GM23338 (cell line): Measurements from ENCODE around the gene FKBP6. TPM values are rescaled to one million over a fixed set of nuclear protein-coding genes. Genes with fewer than 3 reads are reported as not detected.

ENCODE experiments used
- ATAC-seq: fragments of 200-7000 bp; cut with Tn5 transposase; 3 replicates; pipeline ENCODE4 v1.9.1; 2020
- DNase-seq: peaks from one replicate; pipeline ENCODE4 v3.0.0-alpha.2; 2015; ENCODE audit warnings: low spot score
- H2AFZ ChIP-seq: fragments of 200-600 bp; sonication (generic); 2 replicates; pipeline ENCODE4 v1.8.0; 2016; ENCODE audit warnings: antibody characterized with exemption, mild to moderate bottlenecking, moderate library complexity
- H3F3A ChIP-seq: fragments of 200-600 bp; sonication (generic); replicated peaks from 2 replicates; pipeline ENCODE4 v1.8.0; 2017; ENCODE audit warnings: antibody characterized with exemption, mixed run types, low read depth
- H3K27ac ChIP-seq: fragments of 200-600 bp; sonication (generic); 2 replicates; pipeline ENCODE4 v1.6.1; 2016; ENCODE audit warnings: low read depth
- H3K27me3 ChIP-seq: fragments of 200-600 bp; sonication (generic); 2 replicates; pipeline ENCODE4 v1.8.0; 2016; ENCODE audit warnings: mild to moderate bottlenecking, mixed run types, moderate library complexity; ENCODE audit not compliant: insufficient read depth
- H3K36me3 ChIP-seq: fragments of 200-600 bp; sonication (generic); 2 replicates; pipeline ENCODE4 v1.8.0; 2016; ENCODE audit warnings: mild to moderate bottlenecking; ENCODE audit not compliant: insufficient read depth
- H3K4me1 ChIP-seq: fragments of 200-600 bp; sonication (generic); 2 replicates; pipeline ENCODE4 v1.8.0; 2016; ENCODE audit warnings: mild to moderate bottlenecking, moderate library complexity; ENCODE audit not compliant: insufficient read depth
- H3K4me2 ChIP-seq: fragments of 200-600 bp; sonication (generic); 2 replicates; pipeline ENCODE4 v1.7.1; 2017; ENCODE audit warnings: mixed run types
- H3K4me3 ChIP-seq: fragments of 200-600 bp; sonication (generic); 2 replicates; pipeline ENCODE4 v1.6.1; 2016; ENCODE audit warnings: mixed run types
- H3K79me2 ChIP-seq: fragments of 200-600 bp; sonication (generic); replicated peaks from 2 replicates; pipeline ENCODE4 v1.8.0; 2017; ENCODE audit warnings: mild to moderate bottlenecking; ENCODE audit not compliant: insufficient read depth
- H3K9me2 ChIP-seq: fragments of 200-600 bp; sonication (generic); 2 replicates; pipeline ENCODE4 v1.8.0; 2017; ENCODE audit not compliant: insufficient read depth
- H4K20me1 ChIP-seq: fragments of 200-600 bp; sonication (generic); replicated peaks from 2 replicates; pipeline ENCODE4 v1.8.0; 2017; ENCODE audit warnings: mild to moderate bottlenecking; ENCODE audit not compliant: insufficient read depth
- H3K27ac Mint-ChIP-seq: 2 replicates; pipeline ENCODE4 v1.8.0; 2020; ENCODE audit warnings: inconsistent platforms, mild to moderate bottlenecking, moderate library complexity, mixed read lengths
- H3K27me3 Mint-ChIP-seq: 3 replicates; pipeline ENCODE4 v1.8.0; 2022; ENCODE audit warnings: low read depth, mild to moderate bottlenecking, moderate library complexity, mixed read lengths, inconsistent platforms; ENCODE audit not compliant: insufficient read depth, poor library complexity
- H3K36me3 Mint-ChIP-seq: 3 replicates; pipeline ENCODE4 v1.8.0; 2021; ENCODE audit warnings: low read depth, mild to moderate bottlenecking, inconsistent platforms, moderate library complexity, mixed read lengths
- H3K4me1 Mint-ChIP-seq: 3 replicates; pipeline ENCODE4 v1.8.0; 2020; ENCODE audit warnings: mild to moderate bottlenecking, inconsistent platforms, mixed read lengths
- H3K4me3 Mint-ChIP-seq: 3 replicates; pipeline ENCODE4 v1.8.0; 2021; ENCODE audit warnings: moderate library complexity, mild to moderate bottlenecking, inconsistent platforms, mixed read lengths
- H3K9me3 Mint-ChIP-seq: 3 replicates; pipeline ENCODE4 v1.8.0; 2020; ENCODE audit warnings: moderate library complexity, mild to moderate bottlenecking, inconsistent platforms, mixed read lengths
- CREB1 ChIP-seq: fragments of 250-450 bp; sonication (Bioruptor Pico); IDR thresholded peaks from 2 replicates; pipeline ENCODE4 v1.5.0; 2020; ENCODE audit warnings: low read depth, mild to moderate bottlenecking, moderate library complexity
- NANOG ChIP-seq: IDR thresholded peaks from 2 replicates; pipeline ENCODE4 v1.6.1; 2016; ENCODE audit warnings: antibody characterized with exemption, borderline replicate concordance
- POLR2AphosphoS5 ChIP-seq: IDR thresholded peaks from 2 replicates; pipeline ENCODE4 v1.6.1; 2016; ENCODE audit warnings: antibody characterized with exemption, low read depth
- STAT1 ChIP-seq: IDR thresholded peaks from one replicate; pipeline ENCODE4 v1.6.1; 2016; ENCODE audit warnings: antibody characterized with exemption; ENCODE audit not compliant: unreplicated experiment
- ZNF114 ChIP-seq: fragments of 250-450 bp; sonication (Bioruptor Pico); IDR thresholded peaks from 2 replicates; pipeline ENCODE4 v1.5.0; 2020; ENCODE audit warnings: mild to moderate bottlenecking, moderate library complexity
- ZNF331 ChIP-seq: fragments of 250-450 bp; sonication (Bioruptor Pico); IDR thresholded peaks from 2 replicates; pipeline ENCODE4 v1.5.0; 2020; ENCODE audit warnings: low read depth, mild to moderate bottlenecking, moderate library complexity
- polyA plus RNA-seq: library from polyadenylated mRNA; unstranded; fragments of >200 nt; fragmentation: Nextera tagmentation; extraction: Ambion mirVana; gene quantifications from 2 replicates; pipeline ENCODE4 v1.2.1, GENCODE V29; 2016
- total RNA-seq: library from RNA; depleted of rRNA; stranded (reverse); fragments of >200 nt; shearing (Covaris generic); gene quantifications from 2 replicates; pipeline ENCODE4 v1.2.3, GENCODE V29; 2014
- TF ChIP-seq, protein P1 (sequence below): fragments of 250-450 bp; sonication (Bioruptor Pico); IDR thresholded peaks from 2 replicates; pipeline ENCODE4 v1.5.0; 2020; ENCODE audit warnings: mild to moderate bottlenecking, moderate library complexity
- TF ChIP-seq, protein P2 (sequence below): IDR thresholded peaks from 2 replicates; pipeline ENCODE4 v1.6.1; 2016; ENCODE audit warnings: antibody characterized with exemption
- TF ChIP-seq, protein P3 (sequence below), 2 experiments: fragments of 200-600 bp in 1 of 2; sonication (generic) in 1 of 2; conservative IDR thresholded peaks; 2 replicates each; pipeline versions ENCODE4 v1.5.1 to v1.6.1; 2016 to 2017; ENCODE audit warnings: antibody characterized with exemption in 2 of 2, low read depth in 2 of 2, mild to moderate bottlenecking in 2 of 2, moderate library complexity in 1 of 2

FKBP6 gene
- total and polyA plus RNA-seq, 2 experiments from 2014 or later, result 0.15 TPM; not detected in 1

DNA sequence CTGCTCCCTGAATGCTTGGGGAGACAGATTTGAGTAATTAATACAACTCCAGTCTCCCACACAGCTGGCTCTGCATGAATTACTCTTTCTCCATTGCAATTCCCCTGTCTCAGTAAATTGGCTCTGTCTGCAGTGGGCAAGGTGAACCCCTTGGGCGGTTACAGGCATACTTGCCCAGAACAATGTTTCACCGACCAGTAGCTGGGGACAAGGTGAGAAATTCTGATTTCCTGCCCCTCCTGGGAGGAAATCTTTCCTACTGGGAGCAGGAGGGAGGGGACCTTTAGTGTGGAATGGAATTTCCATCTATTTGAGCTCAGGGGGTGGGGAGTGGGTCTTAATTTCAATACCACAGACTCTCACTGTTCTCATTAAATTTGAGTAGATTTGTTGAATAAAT lies 63.4 kb downstream of the FKBP6 start (continued):
- TF ChIP-seq, protein P1, sequence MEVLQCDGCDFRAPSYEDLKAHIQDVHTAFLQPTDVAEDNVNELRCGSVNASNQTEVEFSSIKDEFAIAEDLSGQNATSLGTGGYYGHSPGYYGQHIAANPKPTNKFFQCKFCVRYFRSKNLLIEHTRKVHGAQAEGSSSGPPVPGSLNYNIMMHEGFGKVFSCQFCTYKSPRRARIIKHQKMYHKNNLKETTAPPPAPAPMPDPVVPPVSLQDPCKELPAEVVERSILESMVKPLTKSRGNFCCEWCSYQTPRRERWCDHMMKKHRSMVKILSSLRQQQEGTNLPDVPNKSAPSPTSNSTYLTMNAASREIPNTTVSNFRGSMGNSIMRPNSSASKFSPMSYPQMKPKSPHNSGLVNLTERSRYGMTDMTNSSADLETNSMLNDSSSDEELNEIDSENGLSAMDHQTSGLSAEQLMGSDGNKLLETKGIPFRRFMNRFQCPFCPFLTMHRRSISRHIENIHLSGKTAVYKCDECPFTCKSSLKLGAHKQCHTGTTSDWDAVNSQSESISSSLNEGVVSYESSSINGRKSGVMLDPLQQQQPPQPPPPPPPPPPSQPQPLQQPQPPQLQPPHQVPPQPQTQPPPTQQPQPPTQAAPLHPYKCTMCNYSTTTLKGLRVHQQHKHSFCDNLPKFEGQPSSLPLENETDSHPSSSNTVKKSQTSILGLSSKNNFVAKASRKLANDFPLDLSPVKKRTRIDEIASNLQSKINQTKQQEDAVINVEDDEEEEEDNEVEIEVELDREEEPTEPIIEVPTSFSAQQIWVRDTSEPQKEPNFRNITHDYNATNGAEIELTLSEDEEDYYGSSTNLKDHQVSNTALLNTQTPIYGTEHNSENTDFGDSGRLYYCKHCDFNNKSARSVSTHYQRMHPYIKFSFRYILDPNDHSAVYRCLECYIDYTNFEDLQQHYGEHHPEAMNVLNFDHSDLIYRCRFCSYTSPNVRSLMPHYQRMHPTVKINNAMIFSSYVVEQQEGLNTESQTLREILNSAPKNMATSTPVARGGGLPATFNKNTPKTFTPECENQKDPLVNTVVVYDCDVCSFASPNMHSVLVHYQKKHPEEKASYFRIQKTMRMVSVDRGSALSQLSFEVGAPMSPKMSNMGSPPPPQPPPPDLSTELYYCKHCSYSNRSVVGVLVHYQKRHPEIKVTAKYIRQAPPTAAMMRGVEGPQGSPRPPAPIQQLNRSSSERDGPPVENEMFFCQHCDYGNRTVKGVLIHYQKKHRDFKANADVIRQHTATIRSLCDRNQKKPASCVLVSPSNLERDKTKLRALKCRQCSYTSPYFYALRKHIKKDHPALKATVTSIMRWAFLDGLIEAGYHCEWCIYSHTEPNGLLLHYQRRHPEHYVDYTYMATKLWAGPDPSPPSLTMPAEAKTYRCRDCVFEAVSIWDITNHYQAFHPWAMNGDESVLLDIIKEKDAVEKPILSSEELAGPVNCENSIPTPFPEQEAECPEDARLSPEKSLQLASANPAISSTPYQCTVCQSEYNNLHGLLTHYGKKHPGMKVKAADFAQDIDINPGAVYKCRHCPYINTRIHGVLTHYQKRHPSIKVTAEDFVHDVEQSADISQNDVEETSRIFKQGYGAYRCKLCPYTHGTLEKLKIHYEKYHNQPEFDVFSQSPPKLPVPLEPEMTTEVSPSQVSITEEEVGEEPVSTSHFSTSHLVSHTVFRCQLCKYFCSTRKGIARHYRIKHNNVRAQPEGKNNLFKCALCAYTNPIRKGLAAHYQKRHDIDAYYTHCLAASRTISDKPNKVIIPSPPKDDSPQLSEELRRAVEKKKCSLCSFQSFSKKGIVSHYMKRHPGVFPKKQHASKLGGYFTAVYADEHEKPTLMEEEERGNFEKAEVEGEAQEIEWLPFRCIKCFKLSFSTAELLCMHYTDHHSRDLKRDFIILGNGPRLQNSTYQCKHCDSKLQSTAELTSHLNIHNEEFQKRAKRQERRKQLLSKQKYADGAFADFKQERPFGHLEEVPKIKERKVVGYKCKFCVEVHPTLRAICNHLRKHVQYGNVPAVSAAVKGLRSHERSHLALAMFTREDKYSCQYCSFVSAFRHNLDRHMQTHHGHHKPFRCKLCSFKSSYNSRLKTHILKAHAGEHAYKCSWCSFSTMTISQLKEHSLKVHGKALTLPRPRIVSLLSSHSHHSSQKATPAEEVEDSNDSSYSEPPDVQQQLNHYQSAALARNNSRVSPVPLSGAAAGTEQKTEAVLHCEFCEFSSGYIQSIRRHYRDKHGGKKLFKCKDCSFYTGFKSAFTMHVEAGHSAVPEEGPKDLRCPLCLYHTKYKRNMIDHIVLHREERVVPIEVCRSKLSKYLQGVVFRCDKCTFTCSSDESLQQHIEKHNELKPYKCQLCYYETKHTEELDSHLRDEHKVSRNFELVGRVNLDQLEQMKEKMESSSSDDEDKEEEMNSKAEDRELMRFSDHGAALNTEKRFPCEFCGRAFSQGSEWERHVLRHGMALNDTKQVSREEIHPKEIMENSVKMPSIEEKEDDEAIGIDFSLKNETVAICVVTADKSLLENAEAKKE (CRISPR knock-in tag), result no peak
- no peak for TF ChIP-seq NANOG
- TF ChIP-seq STAT1, result no peak
- no peak for TF ChIP-seq ZNF331 (CRISPR knock-in tag)
- TF ChIP-seq, protein P2, sequence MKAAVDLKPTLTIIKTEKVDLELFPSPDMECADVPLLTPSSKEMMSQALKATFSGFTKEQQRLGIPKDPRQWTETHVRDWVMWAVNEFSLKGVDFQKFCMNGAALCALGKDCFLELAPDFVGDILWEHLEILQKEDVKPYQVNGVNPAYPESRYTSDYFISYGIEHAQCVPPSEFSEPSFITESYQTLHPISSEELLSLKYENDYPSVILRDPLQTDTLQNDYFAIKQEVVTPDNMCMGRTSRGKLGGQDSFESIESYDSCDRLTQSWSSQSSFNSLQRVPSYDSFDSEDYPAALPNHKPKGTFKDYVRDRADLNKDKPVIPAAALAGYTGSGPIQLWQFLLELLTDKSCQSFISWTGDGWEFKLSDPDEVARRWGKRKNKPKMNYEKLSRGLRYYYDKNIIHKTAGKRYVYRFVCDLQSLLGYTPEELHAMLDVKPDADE, result no peak
- TF ChIP-seq, protein P3, sequence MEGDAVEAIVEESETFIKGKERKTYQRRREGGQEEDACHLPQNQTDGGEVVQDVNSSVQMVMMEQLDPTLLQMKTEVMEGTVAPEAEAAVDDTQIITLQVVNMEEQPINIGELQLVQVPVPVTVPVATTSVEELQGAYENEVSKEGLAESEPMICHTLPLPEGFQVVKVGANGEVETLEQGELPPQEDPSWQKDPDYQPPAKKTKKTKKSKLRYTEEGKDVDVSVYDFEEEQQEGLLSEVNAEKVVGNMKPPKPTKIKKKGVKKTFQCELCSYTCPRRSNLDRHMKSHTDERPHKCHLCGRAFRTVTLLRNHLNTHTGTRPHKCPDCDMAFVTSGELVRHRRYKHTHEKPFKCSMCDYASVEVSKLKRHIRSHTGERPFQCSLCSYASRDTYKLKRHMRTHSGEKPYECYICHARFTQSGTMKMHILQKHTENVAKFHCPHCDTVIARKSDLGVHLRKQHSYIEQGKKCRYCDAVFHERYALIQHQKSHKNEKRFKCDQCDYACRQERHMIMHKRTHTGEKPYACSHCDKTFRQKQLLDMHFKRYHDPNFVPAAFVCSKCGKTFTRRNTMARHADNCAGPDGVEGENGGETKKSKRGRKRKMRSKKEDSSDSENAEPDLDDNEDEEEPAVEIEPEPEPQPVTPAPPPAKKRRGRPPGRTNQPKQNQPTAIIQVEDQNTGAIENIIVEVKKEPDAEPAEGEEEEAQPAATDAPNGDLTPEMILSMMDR (conservative IDR thresholded peaks at IDR 0.05; ENCODE audit: low read depth in 2 of 2), result no peak

DNA sequence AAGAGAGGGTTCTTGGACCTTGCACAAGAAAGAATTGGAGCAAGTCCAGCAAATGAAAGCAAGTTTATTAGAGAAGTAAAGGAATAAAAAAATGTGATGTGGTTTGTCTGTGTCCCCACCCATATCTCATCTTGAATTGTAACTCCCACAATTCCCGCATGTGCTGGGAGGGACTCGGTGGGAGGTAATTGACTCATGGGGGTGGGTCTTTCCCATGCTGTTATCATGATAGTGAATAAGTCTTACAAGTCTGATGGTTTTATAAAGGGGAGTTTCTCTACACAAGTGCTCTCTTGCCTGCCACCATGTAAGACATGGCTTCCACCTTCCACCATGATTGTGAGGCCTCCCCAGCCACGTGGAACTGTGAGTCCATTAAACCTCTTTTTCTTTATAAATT lies 66.5 kb downstream of the FKBP6 start:
- H3K27me3 Mint-ChIP-seq, result peaks cover 19% of the 10 kb centered on the region
- H3K4me1 ChIP-seq, result peaks cover 14% of the 10 kb centered on the region
- H3K4me2 ChIP-seq, result no peak overlapping the region
- no peaks in the 10 kb centered on the region for H3K36me3 ChIP-seq
- no peaks in the 10 kb centered on the region for H4K20me1 ChIP-seq
- no peak for ATAC-seq
- no peak overlapping the region for H3K4me3 ChIP-seq
- no peaks in the 10 kb centered on the region for H3K9me2 ChIP-seq
- H3K36me3 Mint-ChIP-seq, result no peaks in the 10 kb centered on the region; the same call in 2 of the 3 replicates
- peaks cover 8% of the 10 kb centered on the region; the same call in 2 of the 3 replicates for H3K9me3 Mint-ChIP-seq
- no peak overlapping the region for H3K27ac ChIP-seq
- H3K4me3 Mint-ChIP-seq, result no peak overlapping the region
- no peaks in the 10 kb centered on the region for H3K27me3 ChIP-seq
- H3F3A ChIP-seq, result no peaks in the 10 kb centered on the region
- no peak overlapping the region for H2AFZ ChIP-seq
- no peaks in the 10 kb centered on the region for H3K79me2 ChIP-seq
- no peak overlapping the region for H3K27ac Mint-ChIP-seq
- peaks cover 24% of the 10 kb centered on the region for H3K4me1 Mint-ChIP-seq
- no peak for DNase-seq
- no peak for TF ChIP-seq ZNF114 (CRISPR knock-in tag)
- TF ChIP-seq ZNF331 (CRISPR knock-in tag), result no peak
- no peak for TF ChIP-seq POLR2AphosphoS5
- TF ChIP-seq CREB1, result no peak
